Fibroblast of lung (primary cell): ENCODE measurements around the gene ADAMTS6. TPM values are rescaled to one million over a fixed set of nuclear protein-coding genes. Genes with fewer than 3 reads are reported as not detected.

Experiments
- DNase-seq, 2 donors: peaks; one replicate each; pipeline versions ENCODE4 v3.0.0 to v3.0.0-alpha.2; 2010; ENCODE audit warnings: low read depth in 2 of 2
- H2AFZ ChIP-seq: 2 replicates; pipeline ENCODE4 v1.5.1; 2012; ENCODE audit warnings: low read length, control low read depth, inconsistent platforms
- H3K27ac ChIP-seq: 2 replicates; pipeline ENCODE4 v1.5.1; 2011; ENCODE audit warnings: low read length, control low read depth; ENCODE audit not compliant: insufficient read depth
- H3K27me3 ChIP-seq: 2 replicates; pipeline ENCODE4 v1.5.1; 2011; ENCODE audit warnings: mild to moderate bottlenecking, low read length; ENCODE audit not compliant: control insufficient read depth, insufficient read depth
- H3K36me3 ChIP-seq: 2 replicates; pipeline ENCODE4 v1.5.1; 2011; ENCODE audit warnings: low read length; ENCODE audit not compliant: control insufficient read depth, insufficient read depth
- H3K4me1 ChIP-seq: 2 replicates; pipeline ENCODE4 v1.5.1; 2011; ENCODE audit warnings: low read length; ENCODE audit not compliant: control insufficient read depth, insufficient read depth; ENCODE audit errors: extremely low read depth
- H3K4me2 ChIP-seq: 2 replicates; pipeline ENCODE4 v1.5.1; 2011; ENCODE audit warnings: low read length, control low read depth; ENCODE audit not compliant: insufficient read depth; ENCODE audit errors: extremely low read depth
- H3K4me3 ChIP-seq, 4 experiments: fragments of 200-600 bp in 1 of 4; sonication (generic) in 1 of 4; replicated peaks in 1 of 4; 2 replicates each; pipeline ENCODE4 v1.5.1; 2011 to 2016; ENCODE audit warnings: low read length in 4 of 4, low read depth in 3 of 4, mild to moderate bottlenecking in 3 of 4, control low read depth in 2 of 4, inconsistent platforms in 1 of 4, mixed read lengths in 1 of 4; ENCODE audit not compliant: insufficient read depth in 1 of 4; ENCODE audit errors: control extremely low read depth in 1 of 4
- H3K79me2 ChIP-seq: 2 replicates; pipeline ENCODE4 v1.5.1; 2012; ENCODE audit warnings: mild to moderate bottlenecking, low read length, inconsistent platforms; ENCODE audit not compliant: control insufficient read depth, insufficient read depth
- H3K9ac ChIP-seq: 2 replicates; pipeline ENCODE4 v1.5.1; 2011; ENCODE audit warnings: mild to moderate bottlenecking, low read length, control low read depth; ENCODE audit not compliant: insufficient read depth
- H3K9me3 ChIP-seq: 2 replicates; pipeline ENCODE4 v1.5.1; 2012; ENCODE audit warnings: low read depth, low read length; ENCODE audit not compliant: control insufficient read depth, insufficient read depth
- H4K20me1 ChIP-seq: 2 replicates; pipeline ENCODE4 v1.5.1; 2011; ENCODE audit warnings: low read length; ENCODE audit not compliant: control insufficient read depth, insufficient read depth; ENCODE audit errors: extremely low read depth
- CTCF ChIP-seq, 2 donors: IDR thresholded peaks in 1 of 2; conservative IDR thresholded peaks in 1 of 2; 1 replicate in 1 of 2; 2 replicates in 1 of 2; pipeline ENCODE4 v1.5.1; 2011 to 2012; ENCODE audit warnings: low read length in 2 of 2, control low read depth in 1 of 2, inconsistent platforms in 1 of 2, low read depth in 1 of 2, mild to moderate bottlenecking in 1 of 2
- EZH2 ChIP-seq: IDR thresholded peaks from 2 replicates; pipeline ENCODE4 v1.5.1; 2012; ENCODE audit warnings: low read length, control low read depth, mild to moderate bottlenecking; ENCODE audit errors: missing control alignments
- polyA plus RNA-seq, 2 donors: library from polyadenylated mRNA; depleted of rRNA in 1 of 2; stranded (reverse) in 1 of 2; unstranded in 1 of 2; fragments of >200 nt; gene quantifications; 2 replicates each; pipeline ENCODE4 v1.2.1, GENCODE V29; 2011 to 2012; ENCODE audit warnings: missing spikeins in 1 of 2
- total RNA-seq: library from RNA; depleted of rRNA; stranded (reverse); fragments of >200 nt; gene quantifications from 2 replicates; pipeline ENCODE4 v1.2.1, GENCODE V29; 2014

Gene ADAMTS6
- total and polyA plus RNA-seq, 2 donors (not counting 1 experiment from before 2014, with no cell fraction given), result 7.5 to 45.2 TPM

GRCh38 chr5:65268525-65268924 lies 213.2 kb downstream of the ADAMTS6 start:
- H3K4me1 ChIP-seq, result no peaks in the 10 kb centered on the region
- H3K4me3 ChIP-seq, result no peak overlapping the region

GRCh38 chr5:65264420-65264819 lies 217.3 kb downstream of the ADAMTS6 start:
- no peaks in the 10 kb centered on the region for H3K9me3 ChIP-seq
- no peak overlapping the region for H3K4me3 ChIP-seq
- no peaks in the 10 kb centered on the region for H3K36me3 ChIP-seq
- no peak overlapping the region for H3K9ac ChIP-seq
- H2AFZ ChIP-seq, result no peak overlapping the region
- no peaks in the 10 kb centered on the region for H3K79me2 ChIP-seq
- peaks cover 6% of the 10 kb centered on the region for H3K4me1 ChIP-seq
- no peaks in the 10 kb centered on the region for H4K20me1 ChIP-seq
- peak in 1 of 2 donors; percentile 2 for DNase-seq
- H3K27ac ChIP-seq, result no peak overlapping the region
- no peaks in the 10 kb centered on the region for H3K27me3 ChIP-seq
- TF ChIP-seq CTCF (conservative IDR thresholded peaks at IDR 0.05 in 1 of 2, IDR thresholded peaks at IDR 0.05 in 1 of 2; ENCODE audit: low read depth in 1 of 2, low read length in 2 of 2) (no peak), EZH2 (no peak)
- H3K4me2 ChIP-seq, result no peak overlapping the region

More at GRCh38 chr5:65268525-65268924, 213.2 kb downstream of the ADAMTS6 start:
- Histone ChIP-seq H4K20me1 (no peaks in the 10 kb centered on the region), H3K27me3 (no peaks in the 10 kb centered on the region), H3K9me3 (no peaks in the 10 kb centered on the region), H3K4me2 (no peak overlapping the region), H3K79me2 (no peaks in the 10 kb centered on the region), H3K9ac (no peak overlapping the region), H2AFZ (no peak overlapping the region), H3K36me3 (no peaks in the 10 kb centered on the region), H3K27ac (no peak overlapping the region)
- TF ChIP-seq CTCF (conservative IDR thresholded peaks at IDR 0.05 in 1 of 2, IDR thresholded peaks at IDR 0.05 in 1 of 2; ENCODE audit: low read depth in 1 of 2, low read length in 2 of 2), result no peak
- no peak for TF ChIP-seq EZH2
- DNase-seq, result peak in 1 of 2 donors; percentile 33

GRCh38 chr5:65263321-65263720 lies 218.4 kb downstream of the ADAMTS6 start:
- H3K4me1 ChIP-seq, result peaks cover 6% of the 10 kb centered on the region
- no peak overlapping the region for H3K4me3 ChIP-seq
- H3K9ac ChIP-seq, result no peak overlapping the region
- H2AFZ ChIP-seq, result no peak overlapping the region
- H3K36me3 ChIP-seq, result no peaks in the 10 kb centered on the region
- no peaks in the 10 kb centered on the region for H3K79me2 ChIP-seq
- H3K4me2 ChIP-seq, result no peak overlapping the region
- no peak for TF ChIP-seq EZH2
- no peak for TF ChIP-seq CTCF (conservative IDR thresholded peaks at IDR 0.05 in 1 of 2, IDR thresholded peaks at IDR 0.05 in 1 of 2; ENCODE audit: low read depth in 1 of 2, low read length in 2 of 2)
- H3K9me3 ChIP-seq, result no peaks in the 10 kb centered on the region
- no peaks in the 10 kb centered on the region for H3K27me3 ChIP-seq
- DNase-seq, result peak in 1 of 2 donors; percentile 74
- H3K27ac ChIP-seq, result no peak overlapping the region
- H4K20me1 ChIP-seq, result no peaks in the 10 kb centered on the region
